ENCODE data around the gene RNF213. TPM values are rescaled to one million over a fixed set of nuclear protein-coding genes. Genes with fewer than 3 reads are reported as not detected.

The RNF213 gene
- total and polyA plus RNA-seq, 2 of the 8 experiments (the other 6 are each of a cell fraction or from before 2014, with no cell fraction given), result 33.8 to 62.8 TPM

GRCh38 chr17:80427366-80428282, 167.0 kb downstream of the RNF213 start (continued):
- TF ChIP-seq CHD7 (IDR thresholded peaks at IDR 0.05; ENCODE audit: insufficient replicate concordance, low read length) (no peak), MAX (IDR thresholded peaks at IDR 0.05) (no peak), RFX5 (IDR thresholded peaks at IDR 0.05; ENCODE audit: borderline replicate concordance, low read depth, low read length) (no peak), ASH2L (IDR thresholded peaks at IDR 0.05; ENCODE audit: low read length) (no peak)

Measured in H1 (cell line).